SU-DHL-6 (cell line): ENCODE data around the gene MDP1.

Source experiments
- CTCF ChIP-seq: fragments of 200-600 bp; sonication (generic); IDR thresholded peaks from one replicate; pipeline ENCODE4 v1.5.1; 2017; ENCODE audit warnings: antibody characterized with exemption, mild to moderate bottlenecking, low read length, moderate library complexity; ENCODE audit not compliant: insufficient read depth, poor library complexity, severe bottlenecking
- EZH2phosphoT487 ChIP-seq: fragments of 200-600 bp; sonication (generic), shearing (Covaris generic); conservative IDR thresholded peaks from 2 replicates; pipeline ENCODE4 v1.6.1; 2018; ENCODE audit warnings: mild to moderate bottlenecking, antibody characterized with exemption, low read length, moderate library complexity, mixed read lengths

GRCh38 chr14:24181371-24182077 lies 34.3 kb downstream of the MDP1 start:
- TF ChIP-seq CTCF (no peak), EZH2phosphoT487 (no peak)
